LNCaP clone FGC (cell line): ENCODE results near the gene CASR.
"Not testable (repeated sequence)": the region's sequence is repeated elsewhere in the genome, so short reads cannot be mapped to it uniquely, and the experiment has no call there.

Experiments
- DNase-seq: peaks from one replicate; pipeline ENCODE4 v3.0.0-alpha.2; 2011; ENCODE audit warnings: low read depth
- H3K4me3 ChIP-seq: 2 replicates; pipeline ENCODE4 v1.5.1; 2011; ENCODE audit warnings: mild to moderate bottlenecking, low read depth, low read length, control low read depth
- TF ChIP-seq, protein P1 (sequence below): IDR thresholded peaks from 2 replicates; pipeline ENCODE4 v1.5.1; 2012; ENCODE audit warnings: mild to moderate bottlenecking; ENCODE audit not compliant: control insufficient read depth, insufficient read depth; ENCODE audit errors: extremely low read depth

Gene CASR

DNA sequence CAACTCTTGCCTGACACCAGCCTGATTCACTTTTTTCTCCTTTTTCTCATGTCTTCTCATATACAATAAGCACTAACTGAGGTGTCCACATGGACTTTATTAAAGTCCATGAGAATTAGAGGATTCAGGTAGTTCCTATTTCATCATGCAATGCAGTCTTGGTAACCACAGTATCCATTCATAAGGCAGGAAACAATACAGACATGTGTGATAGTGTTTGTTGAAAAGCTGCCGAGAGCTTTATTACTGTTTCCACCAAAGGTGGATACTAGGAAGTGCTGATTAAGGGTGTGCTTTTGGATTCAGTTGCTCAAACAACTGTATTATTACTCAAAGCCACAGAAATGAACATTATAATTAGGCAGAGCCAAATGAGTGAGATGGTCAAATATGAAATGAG lies 5.3 kb downstream of the CASR start:
- no peak overlapping the region for H3K4me3 ChIP-seq
- DNase-seq, result no peak
- TF ChIP-seq, protein P1, sequence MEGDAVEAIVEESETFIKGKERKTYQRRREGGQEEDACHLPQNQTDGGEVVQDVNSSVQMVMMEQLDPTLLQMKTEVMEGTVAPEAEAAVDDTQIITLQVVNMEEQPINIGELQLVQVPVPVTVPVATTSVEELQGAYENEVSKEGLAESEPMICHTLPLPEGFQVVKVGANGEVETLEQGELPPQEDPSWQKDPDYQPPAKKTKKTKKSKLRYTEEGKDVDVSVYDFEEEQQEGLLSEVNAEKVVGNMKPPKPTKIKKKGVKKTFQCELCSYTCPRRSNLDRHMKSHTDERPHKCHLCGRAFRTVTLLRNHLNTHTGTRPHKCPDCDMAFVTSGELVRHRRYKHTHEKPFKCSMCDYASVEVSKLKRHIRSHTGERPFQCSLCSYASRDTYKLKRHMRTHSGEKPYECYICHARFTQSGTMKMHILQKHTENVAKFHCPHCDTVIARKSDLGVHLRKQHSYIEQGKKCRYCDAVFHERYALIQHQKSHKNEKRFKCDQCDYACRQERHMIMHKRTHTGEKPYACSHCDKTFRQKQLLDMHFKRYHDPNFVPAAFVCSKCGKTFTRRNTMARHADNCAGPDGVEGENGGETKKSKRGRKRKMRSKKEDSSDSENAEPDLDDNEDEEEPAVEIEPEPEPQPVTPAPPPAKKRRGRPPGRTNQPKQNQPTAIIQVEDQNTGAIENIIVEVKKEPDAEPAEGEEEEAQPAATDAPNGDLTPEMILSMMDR, result no peak

DNA sequence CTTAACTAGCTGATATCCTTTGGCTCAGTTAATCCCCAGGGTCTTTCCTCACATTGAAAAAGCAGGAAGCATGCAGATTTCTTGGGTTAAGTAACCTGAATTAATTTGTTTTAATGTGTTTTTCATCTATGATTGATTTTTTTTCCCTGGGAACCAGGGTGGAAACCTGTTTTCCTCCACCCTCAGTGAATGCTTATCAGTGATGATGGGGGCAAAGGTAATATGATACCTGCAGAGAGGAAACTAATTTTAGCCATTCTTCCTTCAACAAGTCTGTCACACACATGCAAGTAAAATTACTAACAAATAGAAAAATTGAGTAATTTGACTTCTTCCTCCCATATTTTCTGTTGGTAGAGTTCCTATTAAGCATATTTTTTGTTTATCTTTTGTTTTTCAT lies 5.9 kb downstream of the CASR start:
- DNase-seq, result no peak
- TF ChIP-seq, protein P1, result no peak
- H3K4me3 ChIP-seq, result no peak overlapping the region

DNA sequence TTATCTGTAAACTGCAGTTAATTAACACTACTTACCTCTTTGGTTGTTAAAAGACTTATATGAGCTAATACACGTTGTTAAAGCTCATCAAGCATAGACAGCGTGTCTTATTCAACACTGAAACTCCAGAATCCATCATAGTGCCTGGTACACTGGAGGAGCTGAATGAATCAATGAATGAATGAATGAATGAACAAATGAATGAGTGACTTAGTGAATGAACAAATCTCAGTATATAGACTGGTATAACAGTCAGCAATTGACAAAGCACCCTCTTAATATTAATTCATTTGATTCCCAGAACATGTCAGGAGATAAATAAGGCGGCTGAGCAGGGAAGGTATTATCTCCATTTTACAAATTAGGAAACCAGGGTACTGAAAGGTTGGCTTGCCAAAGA lies 7.1 kb downstream of the CASR start:
- no peak overlapping the region for H3K4me3 ChIP-seq
- TF ChIP-seq, protein P1, result no peak
- no peak for DNase-seq

DNA sequence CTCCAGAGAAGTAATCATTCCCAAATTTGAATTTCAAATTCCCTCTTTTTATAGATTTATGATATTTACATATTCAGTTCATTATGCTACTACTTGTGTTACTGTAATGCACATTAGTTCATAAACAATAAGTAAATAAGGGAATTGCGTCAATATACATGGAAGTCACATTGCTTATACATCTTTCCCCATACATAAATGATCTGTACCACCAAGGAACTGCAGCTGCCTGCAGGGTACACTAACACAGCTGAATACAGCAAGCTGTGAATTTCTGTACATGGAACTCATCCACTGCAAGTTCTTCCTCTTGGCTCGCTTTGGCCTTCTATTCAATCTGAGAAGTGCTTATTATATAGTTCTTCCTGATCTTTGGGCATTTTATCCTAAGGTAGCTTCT lies 15.5 kb downstream of the CASR start:
- DNase-seq, result no peak
- TF ChIP-seq, protein P1, result no peak
- H3K4me3 ChIP-seq, result no peak overlapping the region

DNA sequence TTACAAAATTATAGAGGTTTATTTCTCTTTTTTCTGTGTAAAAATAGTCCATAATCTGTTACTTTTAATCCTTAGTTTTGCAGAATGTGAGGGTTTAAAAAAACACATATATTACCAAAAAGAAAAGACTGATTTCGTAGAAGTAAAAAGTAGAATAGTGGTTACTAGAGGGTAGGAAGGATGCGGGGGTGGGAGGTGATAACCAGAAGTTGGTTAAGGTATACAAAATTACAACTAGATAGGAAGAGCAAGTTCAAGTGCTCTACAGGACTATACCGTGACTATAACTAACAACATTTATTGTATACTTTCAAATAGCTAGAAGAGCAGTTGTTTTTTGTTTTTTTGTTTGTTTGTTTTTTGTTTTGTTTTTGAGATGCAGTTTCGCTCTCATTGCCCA lies 16.1 kb downstream of the CASR start:
- no peak overlapping the region for H3K4me3 ChIP-seq
- TF ChIP-seq, protein P1, result no peak

DNA sequence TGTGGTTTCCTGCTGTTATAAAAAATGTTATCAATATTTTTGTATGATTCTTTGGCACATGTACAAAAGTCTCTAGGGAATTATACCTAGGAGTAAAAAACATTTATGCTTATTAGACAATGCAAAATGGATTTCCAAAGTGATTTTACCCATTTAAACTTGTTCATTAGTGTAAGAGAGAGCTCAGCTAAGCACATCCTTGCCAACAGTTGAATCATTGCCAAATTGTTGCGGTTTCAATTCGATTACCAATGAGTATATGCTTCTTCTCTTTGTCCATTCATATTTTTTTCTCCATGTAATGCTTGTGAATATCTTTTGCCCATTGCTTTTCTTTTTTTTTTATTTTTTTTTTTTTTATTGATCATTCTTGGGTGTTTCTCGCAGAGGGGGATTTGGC lies 17.2 kb downstream of the CASR start:
- DNase-seq, result no peak
- TF ChIP-seq, protein P1, result no peak
- H3K4me3 ChIP-seq, result no peak overlapping the region

More for the DNA sequence above, 16.1 kb downstream of the CASR start:
- DNase-seq, result no peak

DNA sequence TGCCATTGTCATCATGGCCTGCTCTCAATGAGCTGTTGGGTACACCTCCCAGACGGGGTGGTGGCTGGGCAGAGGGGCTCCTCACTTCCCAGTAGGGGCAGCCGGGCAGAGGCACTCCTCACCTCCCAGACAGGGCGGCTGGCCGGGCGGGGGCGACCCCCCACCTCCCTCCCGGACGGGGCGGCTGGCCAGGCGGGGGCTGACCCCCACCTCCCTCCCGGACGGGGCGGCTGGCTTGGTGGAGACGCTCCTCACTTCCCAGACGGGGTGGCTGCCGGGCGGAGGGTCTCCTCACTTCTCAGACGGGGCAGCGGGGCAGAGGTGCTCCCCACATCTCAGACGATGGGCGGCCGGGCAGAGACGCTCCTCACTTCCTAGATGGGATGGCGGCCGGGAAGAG lies 18.0 kb downstream of the CASR start:
- not testable (repeated sequence) for DNase-seq, H3K4me3 ChIP-seq
